K562 (cell line): Measurements from ENCODE around the gene MYB.

Experiments used
- EP300 ChIP-seq: IDR thresholded peaks from 2 replicates; pipeline ENCODE4 v1.6.1; 2012; ENCODE audit warnings: low read length, improper control_type of control experiment
- MAFG ChIP-seq: fragments of 450-650 bp; conservative IDR thresholded peaks from 2 replicates; pipeline ENCODE4 v1.6.1; 2016; ENCODE audit warnings: missing genetic modification characterization, missing compliant biosample characterization
- NFIC ChIP-seq: fragments of 450-650 bp; IDR thresholded peaks from 2 replicates; pipeline ENCODE4 v1.6.1; 2017; ENCODE audit warnings: mild to moderate bottlenecking, inconsistent platforms
- NUFIP1 ChIP-seq: fragments of 450-650 bp; IDR thresholded peaks from 2 replicates; pipeline ENCODE4 v1.6.1; 2018; ENCODE audit not compliant: partially characterized antibody
- POLR2A ChIP-seq: fragments of 450-650 bp; conservative IDR thresholded peaks from 2 replicates; pipeline ENCODE4 v1.6.1; 2016
- POLR2AphosphoS5 ChIP-seq: IDR thresholded peaks from 2 replicates; pipeline ENCODE4 v1.6.1; 2011; ENCODE audit warnings: mild to moderate bottlenecking, low read depth, low read length, moderate library complexity; ENCODE audit not compliant: control insufficient read depth, insufficient read depth
- RFX5 ChIP-seq: IDR thresholded peaks from 2 replicates; pipeline ENCODE4 v1.6.1; 2011; ENCODE audit warnings: low read depth, mild to moderate bottlenecking, improper control_type of control experiment, low read length
- TCF7L2 ChIP-seq: fragments of 150-350 bp; IDR thresholded peaks from 2 replicates; pipeline ENCODE4 v1.6.1; 2016; ENCODE audit warnings: low read depth, mild to moderate bottlenecking, low read length, moderate library complexity
- XRCC5 ChIP-seq: fragments of 200-400 bp; formaldehyde crosslinking; IDR thresholded peaks from 2 replicates; pipeline ENCODE4 v1.6.1; 2017; ENCODE audit warnings: low read depth, mild to moderate bottlenecking, low read length
- YY1 ChIP-seq, 3 experiments: IDR thresholded peaks; 2 replicates each; pipeline ENCODE4 v1.6.1; 2011; ENCODE audit warnings: low read length in 2 of 3, mild to moderate bottlenecking in 2 of 3, moderate library complexity in 2 of 3, borderline replicate concordance in 1 of 3, control low read depth in 1 of 3, low read depth in 1 of 3; ENCODE audit not compliant: insufficient read depth in 3 of 3, insufficient replicate concordance in 2 of 3, control insufficient read depth in 1 of 3, insufficient read length in 1 of 3; ENCODE audit errors: extremely low read depth in 1 of 3
- ZKSCAN1 ChIP-seq: fragments of 150-350 bp; IDR thresholded peaks from 2 replicates; pipeline ENCODE4 v1.6.1; 2016; ENCODE audit warnings: low read depth, low read length
- ZNF311 ChIP-seq: fragments of 250-450 bp; sonication (Bioruptor Pico); IDR thresholded peaks from 2 replicates; pipeline ENCODE4 v1.4.0; 2020; ENCODE audit warnings: mild to moderate bottlenecking, moderate library complexity
- TF ChIP-seq, protein P1 (sequence below), 2 experiments: fragments of 450-650 bp in 1 of 2; IDR thresholded peaks; 2 replicates each; pipeline ENCODE4 v1.6.1; 2011 to 2017; ENCODE audit warnings: low read depth in 2 of 2, antibody characterized with exemption in 1 of 2, borderline replicate concordance in 1 of 2, low read length in 1 of 2, mild to moderate bottlenecking in 1 of 2, mixed read lengths in 1 of 2; ENCODE audit not compliant: control insufficient read depth in 1 of 2

DNA sequence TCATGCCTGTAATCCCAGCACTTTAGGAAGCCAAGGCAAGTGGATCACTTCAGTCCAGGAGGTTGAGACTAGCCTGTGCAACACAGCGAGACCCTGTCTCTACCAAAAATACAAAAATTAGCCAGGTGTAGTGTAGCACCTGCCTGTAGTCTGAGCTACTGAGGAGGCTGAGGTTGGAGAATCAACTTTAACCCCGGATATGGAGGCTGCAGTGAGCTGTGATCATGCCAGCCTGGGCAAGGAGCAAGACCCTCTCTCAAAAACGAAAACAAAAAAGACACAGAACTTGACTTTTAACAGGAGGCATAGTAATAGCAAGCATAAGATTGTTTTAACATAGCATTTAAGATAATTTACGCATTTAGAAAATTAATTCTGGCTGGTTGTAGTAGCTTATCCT is 32.5 kb downstream of the MYB start:
- TF ChIP-seq YY1 (IDR thresholded peaks at IDR 0.05; ENCODE audit: borderline replicate concordance in 1 of 3, control insufficient read depth in 1 of 3, extremely low read depth in 1 of 3, insufficient read depth in 3 of 3, insufficient read length in 1 of 3, insufficient replicate concordance in 2 of 3, low read depth in 1 of 3, low read length in 2 of 3) (no peak), NUFIP1 (no peak), EP300 (no peak), ZNF311 (no peak), MAFG (tag) (no peak), POLR2AphosphoS5 (no peak), RFX5 (no peak), ZKSCAN1 (no peak), TCF7L2 (no peak), POLR2A (peak; percentile 35), XRCC5 (no peak), NFIC (no peak)
- TF ChIP-seq, protein P1, sequence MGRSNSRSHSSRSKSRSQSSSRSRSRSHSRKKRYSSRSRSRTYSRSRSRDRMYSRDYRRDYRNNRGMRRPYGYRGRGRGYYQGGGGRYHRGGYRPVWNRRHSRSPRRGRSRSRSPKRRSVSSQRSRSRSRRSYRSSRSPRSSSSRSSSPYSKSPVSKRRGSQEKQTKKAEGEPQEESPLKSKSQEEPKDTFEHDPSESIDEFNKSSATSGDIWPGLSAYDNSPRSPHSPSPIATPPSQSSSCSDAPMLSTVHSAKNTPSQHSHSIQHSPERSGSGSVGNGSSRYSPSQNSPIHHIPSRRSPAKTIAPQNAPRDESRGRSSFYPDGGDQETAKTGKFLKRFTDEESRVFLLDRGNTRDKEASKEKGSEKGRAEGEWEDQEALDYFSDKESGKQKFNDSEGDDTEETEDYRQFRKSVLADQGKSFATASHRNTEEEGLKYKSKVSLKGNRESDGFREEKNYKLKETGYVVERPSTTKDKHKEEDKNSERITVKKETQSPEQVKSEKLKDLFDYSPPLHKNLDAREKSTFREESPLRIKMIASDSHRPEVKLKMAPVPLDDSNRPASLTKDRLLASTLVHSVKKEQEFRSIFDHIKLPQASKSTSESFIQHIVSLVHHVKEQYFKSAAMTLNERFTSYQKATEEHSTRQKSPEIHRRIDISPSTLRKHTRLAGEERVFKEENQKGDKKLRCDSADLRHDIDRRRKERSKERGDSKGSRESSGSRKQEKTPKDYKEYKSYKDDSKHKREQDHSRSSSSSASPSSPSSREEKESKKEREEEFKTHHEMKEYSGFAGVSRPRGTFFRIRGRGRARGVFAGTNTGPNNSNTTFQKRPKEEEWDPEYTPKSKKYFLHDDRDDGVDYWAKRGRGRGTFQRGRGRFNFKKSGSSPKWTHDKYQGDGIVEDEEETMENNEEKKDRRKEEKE (IDR thresholded peaks at IDR 0.05; ENCODE audit: borderline replicate concordance in 1 of 2, control insufficient read depth in 1 of 2, low read depth in 2 of 2, low read length in 1 of 2), result no peak
